ENCODE measurements around the gene MAST4.

The MAST4 gene

GRCh38 chr5:67146981-67147380, 550.8 kb downstream of the MAST4 start:
- Histone ChIP-seq H3K4me3 (replicated peaks; ENCODE audit: low read depth, low read length) (no peak overlapping the region), H3K36me3 (ENCODE audit: control insufficient read depth, insufficient read depth, low read length) (no peaks in the 10 kb centered on the region), H3K27me3 (replicated peaks; ENCODE audit: control insufficient read depth, insufficient read depth, low read length) (peaks cover 1% of the 10 kb centered on the region)
- DNase-seq (ENCODE audit: extremely low read depth, insufficient read length): no peak
- no peak for TF ChIP-seq CTCF (IDR thresholded peaks at IDR 0.05; ENCODE audit: insufficient read depth, low read length, poor library complexity, severe bottlenecking)

GRCh38 chr5:67147760-67148159, 551.6 kb downstream of the MAST4 start:
- H3K27me3 ChIP-seq (replicated peaks; ENCODE audit: control insufficient read depth, insufficient read depth, low read length): peaks cover 1% of the 10 kb centered on the region
- H3K4me3 ChIP-seq (replicated peaks; ENCODE audit: low read depth, low read length): no peak overlapping the region
- TF ChIP-seq CTCF (IDR thresholded peaks at IDR 0.05; ENCODE audit: insufficient read depth, low read length, poor library complexity, severe bottlenecking): no peak
- DNase-seq (ENCODE audit: extremely low read depth, insufficient read length): no peak
- no peaks in the 10 kb centered on the region for H3K36me3 ChIP-seq (ENCODE audit: control insufficient read depth, insufficient read depth, low read length)

GRCh38 chr5:67149057-67149950, 553.1 kb downstream of the MAST4 start:
- no peak overlapping the region for H3K4me3 ChIP-seq (replicated peaks; ENCODE audit: low read depth, low read length)
- no peaks in the 10 kb centered on the region for H3K36me3 ChIP-seq (ENCODE audit: control insufficient read depth, insufficient read depth, low read length)
- no peak for TF ChIP-seq CTCF (IDR thresholded peaks at IDR 0.05; ENCODE audit: insufficient read depth, low read length, poor library complexity, severe bottlenecking)
- H3K27me3 ChIP-seq (replicated peaks; ENCODE audit: control insufficient read depth, insufficient read depth, low read length): peaks cover 1% of the 10 kb centered on the region
- no peak for DNase-seq (ENCODE audit: extremely low read depth, insufficient read length)

- no peak for TF ChIP-seq CTCF (IDR thresholded peaks at IDR 0.05; ENCODE audit: insufficient read depth, low read length, poor library complexity, severe bottlenecking)
- H3K36me3 ChIP-seq (ENCODE audit: control insufficient read depth, insufficient read depth, low read length): no peaks in the 10 kb centered on the region
- peaks cover 1% of the 10 kb centered on the region for H3K27me3 ChIP-seq (replicated peaks; ENCODE audit: control insufficient read depth, insufficient read depth, low read length)
- DNase-seq (ENCODE audit: extremely low read depth, insufficient read length): no peak
- H3K4me3 ChIP-seq (replicated peaks; ENCODE audit: low read depth, low read length): no peak overlapping the region
Measured at GRCh38 chr5:67149951-67150523, 553.8 kb downstream of the MAST4 start.

- Histone ChIP-seq H3K4me3 (replicated peaks; ENCODE audit: low read depth, low read length) (no peak overlapping the region), H3K36me3 (ENCODE audit: control insufficient read depth, insufficient read depth, low read length) (no peaks in the 10 kb centered on the region), H3K27me3 (replicated peaks; ENCODE audit: control insufficient read depth, insufficient read depth, low read length) (peaks cover 1% of the 10 kb centered on the region)
- TF ChIP-seq CTCF (IDR thresholded peaks at IDR 0.05; ENCODE audit: insufficient read depth, low read length, poor library complexity, severe bottlenecking): no peak
- no peak for DNase-seq (ENCODE audit: extremely low read depth, insufficient read length)
Measured at GRCh38 chr5:67152400-67152799, 556.2 kb downstream of the MAST4 start.

Measured in GM06990 (cell line).